ENCODE measurements around the gene KMT2E.
"Not testable (repeated sequence)": the region's sequence is repeated elsewhere in the genome, so short reads cannot be mapped to it uniquely, and the experiment has no call there.

Gene KMT2E

GRCh38 chr7:104983578-104984539 is 30.1 kb upstream of the KMT2E start:
- peak; percentile 91 for FAIRE-seq
- DNase-seq (ENCODE audit: insufficient read length) = peak; percentile 73
- TF ChIP-seq POLR2AphosphoS5 (IDR thresholded peaks at IDR 0.05; ENCODE audit: low read depth, low read length) (peak; percentile 96), TAF1 (IDR thresholded peaks at IDR 0.05; ENCODE audit: borderline replicate concordance, low read depth, low read length) (peak; percentile 56; the same call in 1 of the 2 replicates), POLR2A (IDR thresholded peaks at IDR 0.05; ENCODE audit: low read depth, low read length) (peak; percentile 98)

- DNase-seq (ENCODE audit: insufficient read length) = no peak
- FAIRE-seq = no peak
- TF ChIP-seq POLR2A (IDR thresholded peaks at IDR 0.05; ENCODE audit: low read depth, low read length) = no peak
- no peak for TF ChIP-seq TAF1 (IDR thresholded peaks at IDR 0.05; ENCODE audit: borderline replicate concordance, low read depth, low read length)
- TF ChIP-seq POLR2AphosphoS5 (IDR thresholded peaks at IDR 0.05; ENCODE audit: low read depth, low read length) = no peak
These were observed 29.3 kb upstream of the KMT2E start for GRCh38 chr7:104984585-104985258.

GRCh38 chr7:104985259-104985617 is 28.8 kb upstream of the KMT2E start:
- FAIRE-seq = no peak
- no peak for TF ChIP-seq TAF1 (IDR thresholded peaks at IDR 0.05; ENCODE audit: borderline replicate concordance, low read depth, low read length)
- no peak for TF ChIP-seq POLR2AphosphoS5 (IDR thresholded peaks at IDR 0.05; ENCODE audit: low read depth, low read length)
- no peak for TF ChIP-seq POLR2A (IDR thresholded peaks at IDR 0.05; ENCODE audit: low read depth, low read length)
- DNase-seq (ENCODE audit: insufficient read length) = no peak

GRCh38 chr7:104986628-104987259 is 27.3 kb upstream of the KMT2E start:
- DNase-seq (ENCODE audit: insufficient read length) = no peak
- TF ChIP-seq POLR2AphosphoS5 (IDR thresholded peaks at IDR 0.05; ENCODE audit: low read depth, low read length) = no peak
- no peak for TF ChIP-seq TAF1 (IDR thresholded peaks at IDR 0.05; ENCODE audit: borderline replicate concordance, low read depth, low read length)
- no peak for TF ChIP-seq POLR2A (IDR thresholded peaks at IDR 0.05; ENCODE audit: low read depth, low read length)
- no peak for FAIRE-seq

- FAIRE-seq; DNase-seq (ENCODE audit: insufficient read length): not testable (repeated sequence)
These were observed 26.6 kb upstream of the KMT2E start for GRCh38 chr7:104987403-104987802.

GRCh38 chr7:104990983-104991382 is 23.0 kb upstream of the KMT2E start:
- TF ChIP-seq POLR2AphosphoS5 (IDR thresholded peaks at IDR 0.05; ENCODE audit: low read depth, low read length) (no peak), TAF1 (IDR thresholded peaks at IDR 0.05; ENCODE audit: borderline replicate concordance, low read depth, low read length) (no peak), POLR2A (IDR thresholded peaks at IDR 0.05; ENCODE audit: low read depth, low read length) (no peak)
- DNase-seq (ENCODE audit: insufficient read length) (no peak), FAIRE-seq (peak; percentile 27)

GRCh38 chr7:104992306-104992705 is 21.7 kb upstream of the KMT2E start:
- DNase-seq (ENCODE audit: insufficient read length) (no peak), FAIRE-seq (no peak)
- no peak for TF ChIP-seq POLR2AphosphoS5 (IDR thresholded peaks at IDR 0.05; ENCODE audit: low read depth, low read length)

GRCh38 chr7:104993217-104993862 is 20.7 kb upstream of the KMT2E start:
- no peak for TF ChIP-seq TAF1 (IDR thresholded peaks at IDR 0.05; ENCODE audit: borderline replicate concordance, low read depth, low read length)
- TF ChIP-seq POLR2AphosphoS5 (IDR thresholded peaks at IDR 0.05; ENCODE audit: low read depth, low read length) = no peak
- no peak for TF ChIP-seq POLR2A (IDR thresholded peaks at IDR 0.05; ENCODE audit: low read depth, low read length)
- FAIRE-seq = no peak
- DNase-seq (ENCODE audit: insufficient read length) = no peak

- FAIRE-seq = no peak
- no peak for TF ChIP-seq POLR2A (IDR thresholded peaks at IDR 0.05; ENCODE audit: low read depth, low read length)
- TF ChIP-seq TAF1 (IDR thresholded peaks at IDR 0.05; ENCODE audit: borderline replicate concordance, low read depth, low read length) = no peak
- TF ChIP-seq POLR2AphosphoS5 (IDR thresholded peaks at IDR 0.05; ENCODE audit: low read depth, low read length) = no peak
- no peak for DNase-seq (ENCODE audit: insufficient read length)
These were observed 15.8 kb upstream of the KMT2E start for GRCh38 chr7:104998040-104998752.

- FAIRE-seq = no peak
- TF ChIP-seq POLR2AphosphoS5 (IDR thresholded peaks at IDR 0.05; ENCODE audit: low read depth, low read length) (no peak), POLR2A (IDR thresholded peaks at IDR 0.05; ENCODE audit: low read depth, low read length) (no peak)
- DNase-seq (ENCODE audit: insufficient read length) = no peak
These were observed 13.8 kb upstream of the KMT2E start for GRCh38 chr7:105000200-105000599.

GRCh38 chr7:105000927-105001336 is 13.1 kb upstream of the KMT2E start:
- DNase-seq (ENCODE audit: insufficient read length) (no peak), FAIRE-seq (no peak)
- no peak for TF ChIP-seq POLR2AphosphoS5 (IDR thresholded peaks at IDR 0.05; ENCODE audit: low read depth, low read length)
- no peak for TF ChIP-seq POLR2A (IDR thresholded peaks at IDR 0.05; ENCODE audit: low read depth, low read length)
- no peak for TF ChIP-seq TAF1 (IDR thresholded peaks at IDR 0.05; ENCODE audit: borderline replicate concordance, low read depth, low read length)

All from GM12892 (cell line).